Endothelial cell of umbilical vein (primary cell): ENCODE measurements around the gene MGAT5. TPM values are rescaled to one million over a fixed set of nuclear protein-coding genes. Genes with fewer than 3 reads are reported as not detected.

Source experiments
- BruUV-seq: library from RNA; stranded (reverse); fragments of 400-500 nt; replicated peaks from 2 replicates; lab custom pipeline; 2021; lab: Mats Ljungman, UMichigan
- CTCF ChIA-PET: fragments of 300-600, 350-600 bp; sonication (Branson Sonifier 250); formaldehyde crosslinking; loops from one replicate; lab custom pipeline; 2021; ENCODE audit warnings: antibody characterized with exemption, inconsistent platforms; lab: Charles Lee
- POLR2A ChIA-PET: fragments of 300-600, 350-600 bp; sonication (Branson Sonifier 250); formaldehyde crosslinking; loops from one replicate; lab custom pipeline; 2021; ENCODE audit warnings: antibody characterized with exemption, inconsistent platforms; lab: Charles Lee
- DNase-seq: peaks from one replicate; pipeline ENCODE4 v3.0.0-alpha.2; 2011; ENCODE audit warnings: low read depth, low spot score
- FAIRE-seq: peaks from 2 replicates; lab custom pipeline; 2011; peaks lifted over from hg19 to GRCh38; lab: Jason Lieb, UNC
- H2AFZ ChIP-seq: 2 replicates; pipeline ENCODE4 v1.6.0; 2012; ENCODE audit warnings: low read depth, low read length, control low read depth, inconsistent platforms
- H3K27ac ChIP-seq: 2 replicates; pipeline ENCODE4 v1.5.1; 2011; ENCODE audit warnings: low read depth, mild to moderate bottlenecking, control low read depth, low read length, moderate library complexity; ENCODE audit not compliant: insufficient read depth
- H3K27me3 ChIP-seq, 2 experiments: 2 replicates each; pipeline versions ENCODE4 v1.6.0 to v1.6.1; 2011; ENCODE audit warnings: low read length in 2 of 2, mixed read lengths in 1 of 2; ENCODE audit not compliant: control insufficient read depth in 2 of 2, insufficient read depth in 2 of 2
- H3K36me3 ChIP-seq, 2 experiments: 2 replicates in 1 of 2; 3 replicates in 1 of 2; pipeline ENCODE4 v1.5.1; 2011; ENCODE audit warnings: low read length in 2 of 2, mild to moderate bottlenecking in 1 of 2, moderate library complexity in 1 of 2; ENCODE audit not compliant: control insufficient read depth in 2 of 2, insufficient read depth in 2 of 2; ENCODE audit errors: extremely low read depth in 1 of 2
- H3K4me1 ChIP-seq: 3 replicates; pipeline ENCODE4 v1.5.1; 2011; ENCODE audit warnings: mild to moderate bottlenecking, low read length; ENCODE audit not compliant: control insufficient read depth, insufficient read depth; ENCODE audit errors: extremely low read depth
- H3K4me2 ChIP-seq: 2 replicates; pipeline ENCODE4 v1.6.1; 2011; ENCODE audit warnings: low read length, control low read depth, mixed read lengths; ENCODE audit not compliant: insufficient read depth
- H3K4me3 ChIP-seq, 3 experiments: fragments of 200-600 bp in 1 of 3; sonication (generic), shearing (Covaris generic) in 1 of 3; replicated peaks in 1 of 3; 2 replicates each; pipeline ENCODE4 v1.5.1; 2011 to 2016; ENCODE audit warnings: control low read depth in 3 of 3, low read length in 3 of 3, mild to moderate bottlenecking in 2 of 3, inconsistent platforms in 1 of 3, low read depth in 1 of 3, moderate library complexity in 1 of 3; ENCODE audit not compliant: insufficient read depth in 1 of 3
- H3K79me2 ChIP-seq: 2 replicates; pipeline ENCODE4 v1.6.0; 2012; ENCODE audit warnings: low read length, inconsistent platforms; ENCODE audit not compliant: control insufficient read depth, insufficient read depth
- H3K9ac ChIP-seq: replicated peaks from 2 replicates; pipeline ENCODE3; 2011; ENCODE audit warnings: low read length, control low read depth; ENCODE audit not compliant: insufficient read depth; ENCODE audit errors: extremely low read depth
- H3K9me1 ChIP-seq: replicated peaks from 3 replicates; pipeline ENCODE4 v1.6.0; 2011; ENCODE audit warnings: mild to moderate bottlenecking, low read length; ENCODE audit not compliant: control insufficient read depth, insufficient read depth; ENCODE audit errors: extremely low read depth
- H3K9me3 ChIP-seq: replicated peaks from 2 replicates; pipeline ENCODE4 v1.5.1; 2012; ENCODE audit warnings: low read length, inconsistent platforms; ENCODE audit not compliant: control insufficient read depth, insufficient read depth
- H4K20me1 ChIP-seq: replicated peaks from 2 replicates; pipeline ENCODE3; 2011; ENCODE audit warnings: mild to moderate bottlenecking, low read length; ENCODE audit not compliant: control insufficient read depth, insufficient read depth; ENCODE audit errors: extremely low read depth
- CTCF ChIP-seq, 2 donors: IDR thresholded peaks; 1 replicate in 1 of 2; 2 replicates in 1 of 2; pipeline ENCODE4 v1.5.1; 2011; ENCODE audit warnings: low read length in 2 of 2, mild to moderate bottlenecking in 2 of 2, moderate library complexity in 2 of 2, control low read depth in 1 of 2, inconsistent platforms in 1 of 2, low read depth in 1 of 2; ENCODE audit not compliant: insufficient read depth in 1 of 2; ENCODE audit errors: extremely low read depth in 1 of 2
- EZH2 ChIP-seq: IDR thresholded peaks from 2 replicates; pipeline ENCODE4 v1.6.1; 2012; ENCODE audit warnings: borderline replicate concordance, low read depth, mild to moderate bottlenecking, moderate library complexity, low read length, inconsistent platforms; ENCODE audit not compliant: severe bottlenecking
- FOS ChIP-seq: IDR thresholded peaks from 2 replicates; pipeline ENCODE4 v1.6.1; 2011; ENCODE audit warnings: mild to moderate bottlenecking, low read length, moderate library complexity, borderline replicate concordance; ENCODE audit not compliant: insufficient read depth
- GATA2 ChIP-seq: IDR thresholded peaks from 2 replicates; pipeline ENCODE4 v1.7.0; 2011; ENCODE audit warnings: low read depth, mild to moderate bottlenecking, moderate library complexity, mixed read lengths, low read length; ENCODE audit not compliant: insufficient read length, insufficient read depth
- JUN ChIP-seq: IDR thresholded peaks from 2 replicates; pipeline ENCODE4 v1.6.1; 2011; ENCODE audit warnings: borderline replicate concordance, low read depth; ENCODE audit not compliant: insufficient read length, insufficient read depth
- MAX ChIP-seq: IDR thresholded peaks from 2 replicates; pipeline ENCODE4 v1.6.1; 2011; ENCODE audit not compliant: insufficient read depth, insufficient read length
- MYC ChIP-seq: IDR thresholded peaks from one replicate; pipeline ENCODE4 v1.6.1; 2011; ENCODE audit warnings: mild to moderate bottlenecking, low read depth, low read length
- POLR2A ChIP-seq: IDR thresholded peaks from 2 replicates; pipeline ENCODE4 v1.6.1; 2012; ENCODE audit warnings: low read depth, mild to moderate bottlenecking, control low read depth, low read length
- POLR2AphosphoS5 ChIP-seq: IDR thresholded peaks from 2 replicates; pipeline ENCODE4 v1.6.1; 2012; ENCODE audit warnings: low read depth, mild to moderate bottlenecking, control low read depth, low read length, moderate library complexity; ENCODE audit not compliant: insufficient read depth
- dilution Hi-C: fragments of 300-500 bp; cut with MboI; formaldehyde crosslinking; loops from one replicate; pipeline ENCODE4 v1.15.0; 2019; ENCODE audit warnings: low sequenced_read_pairs; ENCODE audit not compliant: extremely low pct_ligation_motif_present
- intact Hi-C: fragments of 100-400 bp; cut with micrococcal nuclease; formaldehyde crosslinking; loops from one replicate; pipeline ENCODE4 v1.10.0; 2022
- polyA plus RNA-seq, 4 experiments: library from polyadenylated mRNA; depleted of rRNA in 3 of 4; stranded (reverse) in 3 of 4; unstranded in 1 of 4; fragments of >200 nt; gene quantifications; 2 replicates each; pipeline versions ENCODE4 v1.2.1 to v1.2.3, GENCODE V29; 2011 to 2012; ENCODE audit warnings: missing spikeins in 1 of 4
- total RNA-seq: library from RNA; stranded (reverse); gene quantifications from 2 replicates; pipeline ENCODE4 v1.2.3, GENCODE V29; 2021

Gene MGAT5
- total and polyA plus RNA-seq, 2 donors (not counting 3 experiments of a cell fraction or from before 2014, with no cell fraction given): 17.7 to 84.1 TPM

- dilution Hi-C loops: no loop called here
- FAIRE-seq (no peak), DNase-seq (no peak)
- no TSS peak for BruUV-seq
- H3K9me1 ChIP-seq: no peaks in the 10 kb centered on the region
- CTCF ChIA-PET: interaction anchor here (0.6 to 5.1 kb wide), 31 partner anchors 8 to 361 kb away, joined by 3 to 69 read pairs (median 4); partner anchors contain the start of gene MGAT5
- H3K36me3 ChIP-seq: no peaks in the 10 kb centered on the region
- peaks cover 16% of the 10 kb centered on the region for H3K79me2 ChIP-seq
- TF ChIP-seq CTCF (IDR thresholded peaks at IDR 0.05; ENCODE audit: extremely low read depth in 1 of 2, insufficient read depth in 1 of 2, low read depth in 1 of 2, low read length in 2 of 2) (no peak), GATA2 (no peak), POLR2A (no peak), MYC (no peak), EZH2 (no peak), FOS (no peak), JUN (no peak), POLR2AphosphoS5 (no peak), MAX (no peak)
- H4K20me1 ChIP-seq: no peaks in the 10 kb centered on the region
- no peaks in the 10 kb centered on the region for H3K9me3 ChIP-seq
- no peak overlapping the region for H3K27ac ChIP-seq
- intact Hi-C loops: loop anchor here (5.0 kb wide), 1 partner anchor 111 kb away; no protein-coding TSS in a partner anchor
- no peak overlapping the region for H3K4me2 ChIP-seq
- POLR2A ChIA-PET: no interaction called here
- H2AFZ ChIP-seq: no peak overlapping the region
- peaks cover 22% of the 10 kb centered on the region for H3K4me1 ChIP-seq
- H3K27me3 ChIP-seq: no peaks in the 10 kb centered on the region
- H3K9ac ChIP-seq: no peak overlapping the region
- H3K4me3 ChIP-seq: no peak overlapping the region
These were observed 7.6 kb upstream of the MGAT5 start for GRCh38 chr2:134246154-134246874.
